Fibroblast of peridontal ligament (primary cell): ENCODE data around the gene PVALEF.
"Not testable (repeated sequence)": the region's sequence is repeated elsewhere in the genome, so short reads cannot be mapped to it uniquely, and the experiment has no call there.

ENCODE experiments used
- DNase-seq: peaks from one replicate; pipeline ENCODE4 v3.0.0-alpha.2; 2010; ENCODE audit errors: extremely low read depth

The PVALEF gene

GRCh38 chr17:81219476-81220180, 54.3 kb downstream of the PVALEF start:
- DNase-seq, result no peak

GRCh38 chr17:81221371-81221841, 56.1 kb downstream of the PVALEF start:
- DNase-seq, result no peak

GRCh38 chr17:81221842-81222619, 56.7 kb downstream of the PVALEF start:
- DNase-seq, result no peak

GRCh38 chr17:81222620-81222905, 57.3 kb downstream of the PVALEF start:
- no peak for DNase-seq

GRCh38 chr17:81222906-81223761, 57.8 kb downstream of the PVALEF start, which contains the start of gene CEP131:
TSS of gene CEP131 (minus strand) at chr17:81222965. CDS start at chr17:81220056, 2,909 bp downstream.
- DNase-seq, result peak; percentile 96

- DNase-seq, result no peak
Measured at GRCh38 chr17:81223762-81224130, 58.4 kb downstream of the PVALEF start.

GRCh38 chr17:81227630-81228029, 62.3 kb downstream of the PVALEF start:
- DNase-seq, result not testable (repeated sequence)

- DNase-seq, result no peak
Measured at GRCh38 chr17:81228420-81228819, 63.1 kb downstream of the PVALEF start.

- no peak for DNase-seq
Measured at GRCh38 chr17:81228834-81229665, 63.7 kb downstream of the PVALEF start.

- DNase-seq, result no peak
Measured at GRCh38 chr17:81229666-81229920, 64.3 kb downstream of the PVALEF start.

GRCh38 chr17:81230043-81230820, 64.9 kb downstream of the PVALEF start:
- no peak for DNase-seq

- DNase-seq, result no peak
Measured at GRCh38 chr17:81231121-81231645, 65.9 kb downstream of the PVALEF start.

- no peak for DNase-seq
Measured at GRCh38 chr17:81231766-81232581, 66.7 kb downstream of the PVALEF start.
